ENCODE data around the gene SNX8.
"Not testable (repeated sequence)": the region's sequence is repeated elsewhere in the genome, so short reads cannot be mapped to it uniquely, and the experiment has no call there.

The SNX8 gene

DNA sequence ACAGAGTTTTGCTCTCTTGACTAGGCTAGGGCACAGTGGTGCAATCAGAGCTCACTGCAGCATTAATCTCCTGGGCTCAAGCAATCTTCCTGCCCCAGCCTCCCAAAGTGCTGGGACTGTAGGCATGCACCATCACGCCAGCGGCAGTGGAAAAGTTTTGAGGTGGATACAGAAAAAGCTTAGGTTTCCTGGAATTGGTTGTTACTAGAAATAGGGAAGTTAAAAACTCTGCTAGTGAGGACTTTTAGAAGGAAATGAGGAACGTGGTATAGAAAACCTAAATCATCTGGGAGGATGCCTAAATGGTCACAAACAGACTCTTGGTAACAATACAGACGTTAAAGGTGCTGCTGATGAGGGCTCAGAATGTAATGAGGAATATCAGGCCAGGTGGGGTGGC lies 10.9 kb upstream of the SNX8 start:
- no peak for DNase-seq (ENCODE audit: low read depth)

DNA sequence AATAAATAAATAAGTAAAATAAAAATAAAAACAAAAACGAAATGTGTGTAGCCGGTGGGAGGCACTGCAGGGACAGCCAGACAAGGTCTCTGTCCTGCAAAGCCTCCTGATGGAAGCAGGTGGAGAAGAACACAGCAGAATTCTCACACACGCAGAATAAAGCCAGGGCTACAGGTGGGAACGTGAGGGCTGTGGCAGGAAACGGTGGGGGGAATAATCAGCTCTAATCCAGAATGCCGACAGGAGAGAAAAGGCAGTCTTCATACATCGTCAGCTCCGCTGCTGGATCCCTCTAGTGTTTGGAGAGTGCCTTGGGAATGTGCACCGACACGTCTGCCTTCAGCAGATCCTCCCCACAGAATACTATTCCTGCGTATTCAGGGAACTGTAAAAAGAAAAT lies 6.8 kb upstream of the SNX8 start:
- no peak for DNase-seq (ENCODE audit: low read depth)

DNA sequence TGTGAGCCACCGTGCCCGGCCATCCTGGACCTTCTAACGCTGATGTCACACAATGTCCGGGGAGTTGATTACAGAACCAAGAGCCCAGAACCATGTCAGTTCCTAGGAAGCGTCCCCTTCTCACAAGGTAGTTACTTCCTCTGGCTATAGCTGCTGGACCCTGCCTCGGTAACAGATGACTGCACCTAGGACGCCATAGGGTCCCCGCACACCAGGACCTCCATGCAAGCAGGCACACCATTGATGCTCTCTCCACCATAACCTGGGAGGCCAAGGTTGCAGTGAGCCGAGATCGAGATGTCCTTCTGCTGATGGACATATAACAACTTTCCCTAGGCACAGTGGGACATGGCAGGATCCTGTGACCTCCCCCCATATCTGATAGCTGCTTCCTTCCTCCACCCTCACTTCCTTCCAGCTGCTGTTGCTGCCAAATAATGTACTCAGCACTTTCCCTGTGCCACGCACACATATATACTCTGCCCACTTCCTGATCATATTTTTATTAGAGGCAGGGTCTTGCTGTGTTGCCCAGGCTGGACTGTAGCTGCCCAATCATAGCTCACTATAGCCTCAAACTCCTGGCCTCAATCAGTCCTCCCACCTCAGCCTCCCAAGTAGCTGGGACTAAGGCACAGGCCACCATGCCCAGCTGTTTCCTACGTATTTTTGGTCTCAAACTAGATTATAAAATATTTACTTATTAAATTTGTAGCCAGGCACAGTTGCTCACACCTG lies 3.5 kb upstream of the SNX8 start:
- no peak for DNase-seq (ENCODE audit: low read depth)

DNA sequence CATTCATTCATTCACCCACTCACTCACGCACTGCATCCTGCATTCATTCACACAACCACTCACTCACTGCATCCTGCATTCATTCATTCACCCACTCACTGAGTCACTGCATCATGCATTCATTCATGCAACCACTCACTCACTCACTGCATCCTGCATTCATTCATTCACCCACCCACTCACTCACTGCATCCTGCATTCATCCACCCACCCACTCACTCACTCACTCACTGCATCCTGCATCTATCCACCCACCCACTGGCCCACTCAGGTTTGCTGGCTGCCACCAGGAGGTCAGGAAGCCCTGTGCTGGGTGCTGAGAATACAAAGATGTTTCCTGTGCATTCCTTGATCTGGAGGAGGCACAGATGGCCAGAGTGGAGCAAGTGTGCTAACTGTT lies 2.3 kb upstream of the SNX8 start:
- DNase-seq (ENCODE audit: low read depth): no peak

DNA sequence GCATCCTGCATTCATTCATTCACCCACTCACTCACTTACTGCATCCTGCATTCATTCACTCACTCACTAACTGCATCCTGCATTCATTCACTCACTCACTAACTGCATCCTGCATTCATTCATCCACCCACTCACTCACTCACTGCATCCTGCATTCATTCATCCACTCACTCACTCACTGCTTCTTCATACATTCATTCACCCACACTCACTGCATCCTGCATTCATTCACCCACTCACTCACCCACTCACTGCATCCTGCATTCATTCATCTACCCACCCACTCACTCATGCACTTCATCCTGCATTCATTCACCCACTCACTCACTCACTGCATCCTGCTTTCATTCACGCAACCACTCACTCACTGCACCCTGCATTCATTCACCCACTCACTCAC lies 1.5 kb upstream of the SNX8 start:
- DNase-seq (ENCODE audit: low read depth): no peak

DNA sequence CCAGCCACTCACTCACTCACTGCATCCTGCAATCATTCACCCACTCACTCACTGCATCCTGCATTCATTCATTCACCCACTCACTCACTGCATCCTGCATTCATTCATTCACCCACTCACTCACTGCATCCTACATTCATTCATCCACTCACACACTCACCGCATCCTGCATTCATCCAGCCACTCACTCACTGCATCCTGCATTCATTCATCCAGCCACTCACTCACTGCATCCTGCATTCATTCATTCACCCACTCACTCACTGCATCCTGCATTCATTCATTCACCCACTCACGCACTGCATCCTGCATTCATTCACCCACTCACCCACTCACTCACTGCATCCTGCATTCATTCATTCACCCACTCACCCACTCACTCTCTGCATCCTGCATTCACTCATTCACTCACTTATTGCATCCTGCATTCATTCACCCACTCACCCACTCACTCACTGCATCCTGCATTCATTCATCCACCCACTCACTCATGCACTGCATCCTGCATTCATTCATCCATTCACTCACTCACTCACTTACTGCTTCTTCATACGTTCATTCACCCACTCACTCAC lies 802 bp upstream of the SNX8 start:
- DNase-seq (ENCODE audit: low read depth): not testable (repeated sequence)

DNA sequence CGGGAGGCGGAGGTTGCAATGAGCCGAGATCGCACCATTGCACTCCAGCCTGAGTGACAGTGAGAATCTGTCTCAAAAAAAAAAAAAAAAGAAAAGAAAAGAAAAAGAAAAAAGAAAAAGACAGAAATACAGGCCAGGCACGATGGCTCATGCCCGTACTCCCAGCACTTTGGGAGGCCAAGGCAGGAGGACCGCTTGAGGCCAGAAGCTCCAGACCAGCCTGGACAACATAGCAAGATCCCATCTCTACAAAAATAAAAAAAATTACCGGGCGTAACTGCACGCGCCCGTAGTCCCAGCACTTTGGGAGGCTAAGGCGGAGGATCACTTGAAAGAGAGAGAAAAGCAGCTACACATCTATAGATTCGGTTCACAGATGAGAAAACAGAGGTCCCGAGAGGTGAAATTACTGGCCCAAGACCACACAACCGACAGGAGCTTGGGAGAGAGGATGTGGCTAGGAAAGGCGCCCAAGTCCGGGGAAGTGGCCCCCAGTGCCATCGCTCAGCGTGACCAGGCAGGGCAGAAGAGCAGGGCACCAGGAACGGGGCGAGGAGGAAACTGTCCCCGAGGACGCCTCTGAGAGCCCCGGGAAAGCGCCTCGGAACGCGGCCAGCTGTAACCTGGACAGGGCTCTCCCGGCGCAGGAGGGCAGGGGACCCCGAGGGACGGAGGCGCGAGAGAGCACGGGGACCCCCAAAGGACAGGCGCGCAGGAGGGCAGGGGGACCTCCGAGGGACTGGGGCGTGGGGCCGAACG lies 612 bp downstream of the SNX8 start:
- no peak for DNase-seq (ENCODE audit: low read depth)

DNA sequence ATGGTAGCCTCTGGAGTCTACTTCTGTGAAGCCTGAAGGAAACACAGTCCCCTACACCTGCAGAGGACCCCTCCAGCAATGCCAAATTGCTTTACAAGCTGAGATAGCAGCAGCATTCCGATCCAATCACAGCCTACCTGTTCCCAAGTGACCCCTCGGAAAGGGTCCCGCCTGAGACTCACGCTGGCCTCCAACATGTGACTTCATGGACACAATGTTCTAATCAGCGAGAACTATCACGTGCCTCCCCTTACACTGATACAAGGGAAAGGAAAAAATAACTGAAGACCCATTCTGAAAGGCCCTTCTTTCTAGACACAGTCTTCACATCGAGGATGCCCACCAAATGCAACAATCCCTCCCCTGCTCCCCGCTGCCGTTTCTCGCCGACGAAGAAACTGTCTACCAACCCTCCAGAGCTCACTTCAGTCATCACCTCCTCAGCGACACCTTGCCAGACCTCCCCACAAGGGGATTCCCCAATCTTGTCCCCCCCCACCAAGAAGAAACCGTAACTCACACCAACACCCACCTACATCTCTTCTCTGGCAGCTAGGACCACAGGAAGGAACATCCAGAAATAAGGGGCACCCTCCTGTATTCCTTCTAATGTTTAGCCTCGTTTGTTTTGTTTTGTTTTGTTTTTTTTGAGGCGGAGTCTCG lies 1.8 kb downstream of the SNX8 start:
- no peak for DNase-seq (ENCODE audit: low read depth)

DNA sequence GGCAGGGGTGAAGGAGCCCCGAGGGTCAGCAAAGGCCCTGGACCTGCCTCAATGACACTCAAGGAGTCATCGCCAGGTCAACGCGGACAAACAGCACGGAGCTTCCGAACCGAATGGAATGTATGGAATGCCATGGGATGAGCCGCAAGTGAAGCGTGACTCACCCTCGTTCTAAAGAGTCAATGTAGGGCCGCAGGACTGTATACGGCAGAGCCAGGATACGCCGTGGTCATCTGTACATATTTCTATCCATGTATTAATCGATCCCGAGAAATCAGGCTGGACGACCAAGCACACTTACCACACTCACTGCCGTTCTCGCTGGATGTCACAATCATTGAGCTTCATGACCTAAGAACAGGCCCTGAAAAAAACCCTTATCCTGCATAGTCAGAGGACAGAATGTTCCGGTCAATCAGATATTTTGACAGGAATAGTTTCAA lies 4.3 kb downstream of the SNX8 start:
- peak; percentile 55 for DNase-seq (ENCODE audit: low read depth)

DNA sequence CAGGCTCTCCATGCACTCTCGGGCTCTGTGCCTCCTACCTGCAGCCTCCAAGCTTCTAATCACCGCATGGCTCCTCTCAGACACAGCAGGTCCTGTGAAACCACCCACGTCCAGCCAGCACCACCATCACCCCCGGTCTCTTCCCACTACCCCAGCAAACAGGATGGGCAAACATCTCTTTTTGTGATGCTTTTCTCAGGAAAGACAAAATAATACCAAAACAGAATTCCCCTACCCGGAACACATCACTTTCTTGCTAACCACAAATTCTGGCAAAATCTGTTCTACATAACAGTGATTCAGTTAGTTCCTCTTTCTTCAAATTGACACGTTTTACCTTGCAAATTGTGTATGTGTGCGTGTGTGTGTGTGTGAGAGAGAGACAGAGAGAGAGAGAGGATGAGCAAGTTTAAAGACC lies 6.5 kb downstream of the SNX8 start:
- DNase-seq (ENCODE audit: low read depth): no peak

DNA sequence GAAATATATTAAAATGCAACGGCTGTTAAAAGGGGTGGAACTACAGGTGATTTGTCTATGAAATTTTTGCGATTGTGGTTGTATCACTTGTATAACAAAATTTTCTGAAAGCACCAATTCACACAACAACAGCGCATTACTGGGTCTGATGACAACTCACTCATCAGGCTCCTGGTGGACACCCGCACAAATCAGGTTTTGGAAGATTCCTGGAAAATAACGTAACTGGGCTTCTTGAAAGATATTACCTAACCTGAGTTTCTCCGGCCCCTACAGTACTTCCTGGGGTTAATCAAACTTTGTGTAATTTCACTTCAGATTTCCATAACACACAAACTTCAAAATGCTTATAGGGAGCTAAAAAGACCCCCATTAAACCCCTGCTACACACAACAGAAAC lies 7.6 kb downstream of the SNX8 start:
- DNase-seq (ENCODE audit: low read depth): no peak

DNA sequence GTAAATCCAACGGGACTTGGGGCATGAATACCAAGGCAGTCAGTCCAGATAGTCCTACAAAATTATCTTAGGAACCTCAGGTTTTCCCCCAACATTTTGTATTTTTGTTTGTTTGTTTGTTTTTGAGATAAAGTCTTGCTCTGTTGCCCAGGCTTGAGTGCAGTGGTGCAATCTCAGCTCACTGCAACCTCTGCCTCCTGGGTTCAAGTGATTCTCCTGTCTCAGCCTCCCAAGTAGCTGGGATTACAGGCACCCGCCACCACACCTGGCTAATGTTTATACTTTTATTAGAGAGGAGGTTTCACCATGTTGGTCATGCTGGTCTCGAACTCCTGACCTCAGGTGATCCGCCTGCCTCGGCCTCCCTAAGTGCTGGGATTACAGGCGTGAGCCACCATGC lies 9.0 kb downstream of the SNX8 start:
- DNase-seq (ENCODE audit: low read depth): not testable (repeated sequence)

DNA sequence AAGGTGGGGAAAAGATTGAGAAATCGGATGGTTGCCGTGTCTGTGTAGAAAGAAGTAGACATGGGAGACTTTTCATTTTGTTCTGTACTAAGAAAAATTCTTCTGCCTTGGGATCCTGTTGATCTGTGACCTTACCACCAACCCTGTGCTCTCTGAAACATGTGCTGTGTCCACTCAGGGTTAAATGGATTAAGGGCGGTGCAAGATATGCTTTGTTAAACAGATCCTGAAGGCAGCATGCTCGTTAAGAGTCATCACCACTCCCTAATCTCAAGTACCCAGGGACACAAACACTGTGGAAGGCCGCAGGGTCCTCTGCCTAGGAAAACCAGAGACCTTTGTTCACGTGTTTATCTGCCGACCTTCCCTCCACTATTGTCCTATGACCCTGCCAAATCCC lies 10.7 kb downstream of the SNX8 start:
- DNase-seq (ENCODE audit: low read depth): not testable (repeated sequence)

DNA sequence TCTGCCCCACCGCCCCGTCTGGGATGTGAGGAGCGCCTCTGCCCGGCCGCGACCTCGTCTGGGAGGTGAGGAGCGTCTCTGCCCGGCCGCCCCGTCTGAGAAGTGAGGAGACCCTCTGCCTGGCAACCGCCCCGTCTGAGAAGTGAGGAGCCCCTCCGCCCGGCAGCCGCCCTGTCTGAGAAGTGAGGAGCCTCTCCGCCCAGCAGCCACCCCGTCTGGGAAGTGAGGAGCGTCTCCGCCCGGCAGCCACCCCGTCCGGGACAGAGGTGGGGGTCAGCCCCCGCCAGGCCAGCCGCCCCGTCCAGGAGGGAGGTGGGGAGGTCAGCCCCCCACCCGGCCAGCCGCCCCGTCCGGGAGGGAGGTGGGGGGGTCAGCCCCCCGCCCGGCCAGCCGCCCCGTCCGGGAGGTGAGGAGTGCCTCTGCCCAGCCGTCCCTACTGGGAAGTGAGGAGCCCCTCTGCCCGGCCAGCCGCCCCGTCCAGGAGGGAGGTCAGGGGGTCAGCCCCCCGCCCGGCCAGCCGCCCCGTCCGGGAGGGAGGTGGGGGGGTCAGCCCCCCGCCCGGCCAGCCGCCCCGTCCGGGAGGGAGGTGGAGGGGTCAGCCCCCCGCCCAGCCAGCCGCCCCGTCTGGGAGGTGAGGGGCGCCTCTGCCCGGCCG lies 11.4 kb downstream of the SNX8 start:
- not testable (repeated sequence) for DNase-seq (ENCODE audit: low read depth)

DNA sequence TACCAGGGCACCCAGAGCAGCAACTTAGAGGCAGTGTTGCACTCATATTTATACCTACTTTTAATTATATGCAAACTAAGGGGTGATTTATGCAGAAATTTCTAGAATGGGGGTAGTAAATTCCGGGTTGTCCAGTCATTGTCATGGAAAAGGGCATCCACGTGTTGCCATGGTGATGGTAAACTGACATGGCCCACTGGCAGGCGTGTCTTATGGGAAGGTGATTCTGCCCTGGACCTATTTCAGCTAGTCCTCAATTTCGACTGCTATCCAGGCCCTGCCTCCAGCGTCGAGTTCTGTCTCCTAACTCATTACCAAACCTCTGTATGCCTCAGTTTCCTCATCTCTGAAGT lies 12.8 kb downstream of the SNX8 start:
- DNase-seq (ENCODE audit: low read depth): no peak

DNA sequence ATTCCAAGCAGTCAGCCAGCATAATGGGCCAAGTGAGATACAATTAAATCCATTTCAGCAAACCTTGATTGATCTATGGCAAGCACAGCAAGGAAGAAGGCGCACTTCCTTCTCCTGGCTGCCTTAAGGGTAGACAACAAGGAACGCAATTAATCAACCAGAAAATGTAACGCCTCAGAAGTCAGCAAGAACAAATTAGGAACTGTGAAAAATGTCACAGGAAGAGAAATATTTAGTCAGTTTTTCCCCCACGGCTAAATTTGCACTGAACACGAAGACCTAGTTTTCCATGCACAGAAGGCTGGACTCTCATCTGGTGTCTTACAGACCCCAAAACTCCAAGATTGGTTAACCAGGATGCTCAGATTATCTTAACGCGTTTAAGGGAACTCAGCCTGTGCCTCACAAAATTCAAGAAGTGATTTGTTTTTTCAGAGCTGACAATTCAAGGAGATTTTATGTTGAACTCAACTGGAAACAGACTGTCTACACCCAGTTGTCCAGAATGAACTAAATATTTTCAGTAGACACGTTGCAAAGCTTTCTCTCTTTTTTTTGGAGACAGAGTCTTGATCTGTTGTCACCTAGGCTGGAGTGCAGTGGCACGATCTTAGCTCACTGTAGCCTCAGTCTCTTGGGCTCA lies 14.2 kb downstream of the SNX8 start:
- no peak for DNase-seq (ENCODE audit: low read depth)

DNA sequence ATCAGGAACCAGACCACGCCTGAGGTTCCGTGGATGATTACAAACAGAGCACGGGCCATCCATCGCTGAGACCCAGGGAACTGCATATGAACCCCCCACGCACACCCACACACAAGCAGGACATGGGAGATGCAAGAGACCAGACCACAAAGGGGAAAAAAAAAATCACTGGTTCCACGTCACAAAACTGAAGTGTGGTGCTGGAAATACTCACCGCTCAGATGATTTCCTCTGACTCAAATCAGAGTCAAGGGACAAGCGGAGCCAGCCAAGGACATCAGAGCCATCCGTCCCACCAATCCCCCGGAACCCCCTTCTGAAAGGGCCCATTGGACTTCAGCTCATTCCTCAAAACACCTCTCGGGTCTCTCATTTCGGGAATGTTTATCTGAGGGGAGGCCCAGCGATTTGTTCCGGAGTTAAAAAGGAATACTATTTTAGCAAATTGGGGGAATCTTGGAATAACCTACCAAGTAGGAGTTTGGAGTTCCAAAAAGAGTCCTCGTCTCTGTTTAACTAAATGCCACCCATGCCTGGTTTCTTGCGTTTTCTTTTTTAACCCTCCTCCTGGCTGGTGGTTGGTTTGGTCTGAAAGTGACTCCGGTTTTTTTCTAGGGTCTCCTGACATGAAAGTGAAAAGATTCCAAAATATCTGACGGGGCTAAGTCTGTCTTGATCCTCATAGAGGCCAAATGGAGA lies 15.0 kb downstream of the SNX8 start:
- DNase-seq (ENCODE audit: low read depth): peak; percentile 82

DNA sequence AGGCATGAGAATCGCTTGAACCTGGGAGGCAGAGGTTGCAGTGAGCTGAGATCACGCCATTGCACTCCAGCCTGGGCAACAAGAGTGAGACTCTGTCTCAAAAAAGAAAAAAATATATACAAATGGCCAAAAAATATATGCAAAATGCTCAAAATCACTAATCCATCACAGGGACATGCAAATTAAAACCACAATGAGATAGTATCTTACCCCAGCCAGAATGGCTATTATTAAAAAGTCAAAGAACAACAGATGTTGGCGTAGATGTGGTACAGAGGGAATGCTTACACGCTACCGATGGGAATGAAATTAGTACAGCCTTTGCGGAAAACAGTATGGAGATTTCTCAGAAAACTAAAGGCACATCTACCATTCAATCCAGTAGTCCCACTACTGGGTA lies 17.4 kb downstream of the SNX8 start:
- DNase-seq (ENCODE audit: low read depth): no peak

DNA sequence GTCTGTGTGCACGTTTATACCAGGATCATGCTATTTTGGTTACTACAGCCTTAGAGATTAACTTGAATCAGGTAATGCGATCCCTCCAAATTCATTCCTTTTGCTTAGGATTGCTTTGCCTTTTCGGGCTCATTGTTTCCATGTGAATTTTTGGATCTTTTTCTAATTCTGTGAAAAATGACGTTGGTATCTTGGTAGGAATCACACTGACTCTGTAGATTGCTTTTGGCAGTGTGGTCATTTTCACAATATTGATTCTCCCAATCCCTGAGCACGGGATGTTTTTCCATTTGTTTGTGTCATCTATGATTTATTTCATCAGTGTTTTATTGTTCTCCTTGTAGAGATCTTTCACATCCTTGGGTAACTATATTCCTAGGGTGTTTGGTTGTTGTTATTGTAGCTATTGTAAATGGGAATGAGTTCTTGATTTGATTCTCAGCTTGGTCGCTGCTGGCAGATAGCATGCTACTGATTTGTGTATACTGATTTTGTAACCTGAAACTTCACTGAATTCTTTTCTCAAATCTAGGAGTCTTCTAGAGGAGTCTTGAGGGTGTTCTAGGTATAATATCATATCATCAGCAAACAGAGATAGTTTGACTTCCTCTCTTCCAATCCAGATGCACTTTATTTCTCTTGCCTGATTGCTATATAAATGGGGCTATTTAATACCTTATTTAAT lies 18.2 kb downstream of the SNX8 start:
- no peak for DNase-seq (ENCODE audit: low read depth)

DNA sequence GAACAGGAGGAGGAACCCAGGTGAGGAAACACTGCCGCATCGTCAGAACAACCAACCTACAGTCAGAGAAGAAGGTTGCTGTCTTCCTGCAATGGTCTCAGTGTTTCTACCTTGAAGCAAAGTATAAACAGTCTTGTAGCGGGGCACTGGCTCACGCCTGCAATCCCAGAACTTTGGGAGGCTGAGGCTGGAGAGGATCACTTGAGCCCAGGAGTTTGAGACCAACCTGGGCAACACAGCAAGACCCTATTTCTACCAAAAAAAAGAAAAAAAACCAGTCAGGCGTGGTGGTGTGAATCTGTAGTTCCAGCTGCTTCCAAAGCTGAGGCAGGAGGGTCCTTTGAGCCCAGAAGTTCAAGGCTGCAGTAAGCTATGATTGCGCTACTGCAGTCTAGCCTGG lies 23.4 kb downstream of the SNX8 start:
- no peak for DNase-seq (ENCODE audit: low read depth)

DNA sequence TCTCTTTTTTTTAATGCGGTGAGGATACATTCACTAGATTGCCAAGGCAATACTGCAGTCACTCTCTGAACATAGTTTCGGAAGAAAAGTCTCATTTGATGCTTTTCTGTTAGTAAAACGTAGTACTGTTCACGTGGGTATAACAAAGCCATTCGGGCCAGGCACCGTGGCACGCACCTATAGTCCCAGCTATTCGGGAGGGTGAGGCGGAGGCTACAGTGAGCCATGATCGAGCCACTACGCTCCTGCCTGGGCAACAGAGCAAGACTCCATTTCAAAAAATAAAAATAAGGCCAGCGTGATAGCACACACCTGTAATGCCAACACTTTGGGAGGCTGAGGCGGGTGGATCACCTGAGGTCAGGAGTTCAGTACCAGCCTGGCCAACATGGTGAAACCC lies 24.6 kb downstream of the SNX8 start:
- no peak for DNase-seq (ENCODE audit: low read depth)

Data from GM04503 (cell line).